ENCODE data around the gene PLPPR3. TPM values are rescaled to one million over a fixed set of nuclear protein-coding genes. Genes with fewer than 3 reads are reported as not detected.

The PLPPR3 gene
- total RNA-seq, 1 donor from 2014 or later = 5.4 TPM

DNA sequence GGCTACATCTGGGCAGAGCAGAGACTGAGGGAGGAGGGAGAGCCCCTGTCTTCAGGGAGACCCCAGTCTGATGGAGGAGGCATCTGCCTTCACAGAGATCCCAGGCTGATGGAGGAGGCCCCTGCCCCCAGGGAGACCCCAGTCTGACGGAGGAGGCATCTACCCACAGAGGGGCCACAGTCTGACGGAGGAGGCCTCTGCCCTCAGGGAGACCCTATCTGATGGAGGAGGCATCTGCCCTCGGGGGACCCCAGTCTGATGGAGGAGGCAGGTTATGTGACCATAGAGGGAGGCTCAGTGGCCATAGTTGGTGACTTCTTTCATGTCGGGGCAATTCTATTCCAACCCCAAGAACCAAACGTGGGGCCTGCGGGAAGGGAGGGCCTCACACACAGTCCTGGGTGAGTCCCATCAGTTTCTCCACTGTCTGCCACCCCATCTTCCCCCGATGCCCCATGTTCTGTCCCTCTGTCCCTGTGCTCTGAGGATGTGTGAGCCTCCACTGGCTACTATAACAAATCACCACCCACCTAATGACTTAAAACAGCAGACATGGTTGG, 56.5 kb downstream of the PLPPR3 start:
- peaks cover 17% of the 10 kb centered on the region for H3K4me1 Mint-ChIP-seq (ENCODE audit: low read depth)
- no peak for DNase-seq (ENCODE audit: low spot score)
- TF ChIP-seq CTCF (IDR thresholded peaks at IDR 0.05) = no peak
- H3K9me3 Mint-ChIP-seq (ENCODE audit: low read depth) = no peaks in the 10 kb centered on the region
- H3K4me3 Mint-ChIP-seq (ENCODE audit: unreplicated experiment) = no peak overlapping the region
- H3K27ac Mint-ChIP-seq (ENCODE audit: unreplicated experiment) = no peak overlapping the region
- H3K36me3 Mint-ChIP-seq (ENCODE audit: low read depth) = no peaks in the 10 kb centered on the region
- H3K27me3 Mint-ChIP-seq (ENCODE audit: low read depth) = no peaks in the 10 kb centered on the region

GRCh38 chr19:764301-764700, 57.5 kb downstream of the PLPPR3 start:
- Mint-ChIP-seq H3K27ac (ENCODE audit: unreplicated experiment) (no peak overlapping the region), H3K4me1 (ENCODE audit: low read depth) (peaks cover 16% of the 10 kb centered on the region), H3K4me3 (ENCODE audit: unreplicated experiment) (no peak overlapping the region), H3K36me3 (ENCODE audit: low read depth) (peaks cover 3% of the 10 kb centered on the region), H3K27me3 (ENCODE audit: low read depth) (no peaks in the 10 kb centered on the region), H3K9me3 (ENCODE audit: low read depth) (no peaks in the 10 kb centered on the region)
- no peak for DNase-seq (ENCODE audit: low spot score)
- no peak for TF ChIP-seq CTCF (IDR thresholded peaks at IDR 0.05)

DNA sequence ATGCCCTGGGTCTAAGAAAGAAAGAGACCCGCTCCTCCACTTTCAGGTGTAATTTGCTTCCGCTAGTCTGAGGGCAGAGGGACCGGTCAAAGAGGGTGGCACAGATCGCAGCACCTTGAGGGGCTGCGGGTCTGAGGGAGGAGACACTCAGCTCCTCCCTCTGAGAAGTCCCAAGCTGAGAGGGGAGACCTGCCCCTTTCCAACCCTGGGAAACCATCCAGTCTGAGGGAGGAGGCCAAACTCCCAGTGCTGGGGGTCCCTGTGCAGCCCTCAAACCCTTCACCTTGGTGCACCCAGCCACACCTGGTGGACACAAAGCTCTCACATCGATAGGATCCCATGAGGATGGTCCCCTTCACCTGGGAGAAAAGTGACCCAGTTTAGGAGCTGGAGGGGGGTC, 57.9 kb downstream of the PLPPR3 start:
- Mint-ChIP-seq H3K4me3 (ENCODE audit: unreplicated experiment) (no peak overlapping the region), H3K9me3 (ENCODE audit: low read depth) (no peaks in the 10 kb centered on the region), H3K27me3 (ENCODE audit: low read depth) (no peaks in the 10 kb centered on the region), H3K4me1 (ENCODE audit: low read depth) (peaks cover 12% of the 10 kb centered on the region), H3K27ac (ENCODE audit: unreplicated experiment) (no peak overlapping the region), H3K36me3 (ENCODE audit: low read depth) (peaks cover 3% of the 10 kb centered on the region)
- DNase-seq (ENCODE audit: low spot score) = no peak
- no peak for TF ChIP-seq CTCF (IDR thresholded peaks at IDR 0.05)

DNA sequence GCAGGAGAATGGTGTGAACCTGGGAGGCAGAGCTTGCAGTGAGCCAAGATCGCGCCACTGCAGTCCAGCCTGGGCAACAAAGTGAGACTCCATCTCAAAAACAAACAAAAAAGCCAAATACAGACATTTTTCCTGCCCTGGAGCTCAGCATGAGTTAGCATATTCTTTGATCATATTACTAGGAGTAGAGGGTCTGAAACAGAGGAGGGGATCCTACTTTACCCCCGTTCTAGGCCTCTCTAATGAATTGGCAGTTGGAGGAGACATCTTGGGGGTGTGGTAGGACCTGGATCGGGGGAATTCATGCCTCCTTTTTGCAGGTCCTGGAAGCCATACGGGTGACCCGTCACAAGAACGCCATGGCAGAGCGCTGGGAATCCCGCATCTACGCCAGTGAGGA, 58.6 kb downstream of the PLPPR3 start:
- Mint-ChIP-seq H3K27me3 (ENCODE audit: low read depth) (no peaks in the 10 kb centered on the region), H3K36me3 (ENCODE audit: low read depth) (peaks cover 3% of the 10 kb centered on the region), H3K4me1 (ENCODE audit: low read depth) (peaks cover 6% of the 10 kb centered on the region), H3K4me3 (ENCODE audit: unreplicated experiment) (no peak overlapping the region), H3K9me3 (ENCODE audit: low read depth) (peaks cover 2% of the 10 kb centered on the region), H3K27ac (ENCODE audit: unreplicated experiment) (no peak overlapping the region)
- no peak for TF ChIP-seq CTCF (IDR thresholded peaks at IDR 0.05)
- no peak for DNase-seq (ENCODE audit: low spot score)

Small RNA genes lying within 50 kb of the gene (microRNA-seq; reads per million reads assigned to microRNA genes)
- gene MIR3187 (ENCODE audit: borderline number of aligned reads) (26.0 reads per million, percentile 40 among the genes with 10 or more reads in this experiment), gene MIR4745 (ENCODE audit: borderline number of aligned reads) (2.8 reads per million)

Other genes starting within 250 kb of the PLPPR3 start
- gene BSG, start 249.4 kb downstream of the PLPPR3 start, total RNA-seq = 440 to 503 TPM (median 452 TPM) in 3 replicates
- 6.2 to 6.8 TPM (median 6.7 TPM) in 3 replicates for gene HCN2, start 232.1 kb downstream of the PLPPR3 start, total RNA-seq
- 27.3 to 35.8 TPM (median 35.5 TPM) in 3 replicates for gene POLRMT, start 188.4 kb downstream of the PLPPR3 start, total RNA-seq
- gene FGF22, start 182.1 kb downstream of the PLPPR3 start, total RNA-seq = not detected in 3 replicates
- 29.3 to 36.3 TPM (median 29.5 TPM) in 3 replicates for gene RNF126, start 158.7 kb downstream of the PLPPR3 start, total RNA-seq
- gene FSTL3, start 145.6 kb downstream of the PLPPR3 start, total RNA-seq = 267 to 316 TPM (median 312 TPM) in 3 replicates
- not detected in 3 replicates for gene PRSS57, start 126.5 kb downstream of the PLPPR3 start, total RNA-seq
- gene PALM, start 113.0 kb downstream of the PLPPR3 start, total RNA-seq = 166 to 182 TPM (median 175 TPM) in 3 replicates
- 1.5 to 2.2 TPM (median 1.6 TPM) in 3 replicates for gene MISP, start 70.8 kb downstream of the PLPPR3 start, total RNA-seq
- gene PTBP1, start 24.5 kb downstream of the PLPPR3 start, total RNA-seq = 281 to 343 TPM (median 285 TPM) in 3 replicates
- gene AZU1, start 5.9 kb upstream of the PLPPR3 start, total RNA-seq = 0.37 to 0.51 TPM in 2 of 3 replicates, not detected in the other
- not detected in 3 replicates for gene PRTN3, start 19.0 kb upstream of the PLPPR3 start, total RNA-seq
- gene ELANE, start 30.3 kb upstream of the PLPPR3 start, total RNA-seq = not detected in 3 replicates
- 1.1 to 17.9 TPM (median 1.8 TPM) in 3 replicates for gene CFD, start 37.7 kb upstream of the PLPPR3 start, total RNA-seq
- gene MED16, start 71.2 kb upstream of the PLPPR3 start, total RNA-seq = 47.0 to 53.9 TPM (median 53.1 TPM) in 3 replicates
- gene RNU6-9, start 71.5 kb upstream of the PLPPR3 start, total RNA-seq = not detected in 3 replicates
- gene R3HDM4, start 91.3 kb upstream of the PLPPR3 start, total RNA-seq = 47.1 to 52.2 TPM (median 48.4 TPM) in 3 replicates
- gene KISS1R, start 95.4 kb upstream of the PLPPR3 start, total RNA-seq = 0.17 to 0.38 TPM (median 0.24 TPM) in 3 replicates
- gene ARID3A, start 104.1 kb upstream of the PLPPR3 start, total RNA-seq = 6.6 to 10.0 TPM (median 8.8 TPM) in 3 replicates
- gene WDR18, start 162.4 kb upstream of the PLPPR3 start, total RNA-seq = 42.1 to 48.5 TPM (median 48.0 TPM) in 3 replicates
- gene GRIN3B, start 178.5 kb upstream of the PLPPR3 start, total RNA-seq = 0.31 to 0.67 TPM (median 0.33 TPM) in 3 replicates
- gene TMEM259, start 199.2 kb upstream of the PLPPR3 start, total RNA-seq = 120 to 130 TPM (median 120 TPM) in 3 replicates
- not detected in 3 replicates for gene RNU6-2, start 199.6 kb upstream of the PLPPR3 start, total RNA-seq
- gene CNN2, start 204.7 kb upstream of the PLPPR3 start, total RNA-seq = 258 to 363 TPM (median 357 TPM) in 3 replicates
- gene ABCA7, start 218.2 kb upstream of the PLPPR3 start, total RNA-seq = 6.7 to 15.9 TPM (median 8.9 TPM) in 3 replicates
- gene ARHGAP45, start 245.2 kb upstream of the PLPPR3 start, total RNA-seq = 0.57 to 1.6 TPM (median 1.0 TPM) in 3 replicates

Data from chondrocyte (in vitro differentiated cells).